Hepatocyte (in vitro differentiated cells): ENCODE data around the gene PSMD5.

Experiments used
- EZH2 ChIP-seq: fragments of 200-600 bp; sonication (generic); IDR thresholded peaks from 2 replicates; pipeline ENCODE4 v1.6.1; 2016; ENCODE audit warnings: antibody characterized with exemption, mild to moderate bottlenecking, borderline replicate concordance
- EZH2phosphoT487 ChIP-seq: fragments of 200-600 bp; sonication (generic); IDR thresholded peaks from one replicate; pipeline ENCODE4 v1.6.1; 2018; ENCODE audit warnings: antibody characterized with exemption, mild to moderate bottlenecking, low read depth, moderate library complexity; ENCODE audit not compliant: unreplicated experiment, severe bottlenecking
- TF ChIP-seq, protein P1 (sequence below): fragments of 200-600 bp; sonication (generic); IDR thresholded peaks from 2 replicates; pipeline ENCODE4 v1.5.1; 2016; ENCODE audit warnings: antibody characterized with exemption, mild to moderate bottlenecking; ENCODE audit not compliant: poor library complexity

DNA sequence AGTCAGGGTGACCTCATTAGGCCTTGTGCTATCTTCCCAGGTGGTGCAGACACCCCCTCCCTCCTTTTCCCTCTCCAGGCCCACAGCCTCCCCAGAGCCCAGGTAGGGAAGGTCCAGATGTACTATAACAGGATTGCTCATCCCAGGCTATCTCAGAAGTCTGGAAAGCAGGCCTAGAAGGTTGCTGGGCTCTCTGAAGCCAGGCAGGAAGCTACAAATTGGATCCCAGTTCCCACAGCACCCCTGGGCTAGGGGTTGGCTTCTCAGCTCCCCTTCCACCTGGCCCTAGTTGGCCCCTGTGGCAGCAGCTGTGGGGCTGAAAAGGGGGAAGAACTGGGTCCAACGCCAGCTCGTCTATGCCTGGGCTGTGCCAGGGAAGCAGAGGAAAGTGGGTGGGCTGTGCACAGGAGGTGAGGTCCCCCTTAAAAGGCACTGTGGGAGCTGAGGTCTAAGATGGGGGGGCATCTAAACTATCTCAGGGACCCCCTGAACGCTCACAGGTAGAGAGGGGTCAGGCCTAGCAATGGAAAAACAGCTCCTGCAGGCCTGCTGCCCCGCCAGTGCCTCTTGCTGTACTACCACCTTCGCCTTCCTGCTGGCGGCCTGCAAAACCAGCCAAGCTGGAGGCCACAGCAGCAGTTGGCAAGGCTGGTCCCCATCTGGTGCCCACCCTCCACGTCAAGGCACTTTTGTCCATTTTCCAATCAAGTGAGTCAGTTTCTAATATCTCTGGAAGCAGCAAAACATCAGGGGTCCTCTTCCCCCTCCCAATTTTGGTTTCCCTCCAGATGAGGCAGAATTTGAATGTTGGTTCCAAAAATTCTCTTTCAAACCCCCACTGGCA lies 13.3 kb upstream of the PSMD5 start:
- TF ChIP-seq EZH2 (no peak), EZH2phosphoT487 (no peak)
- TF ChIP-seq, protein P1, sequence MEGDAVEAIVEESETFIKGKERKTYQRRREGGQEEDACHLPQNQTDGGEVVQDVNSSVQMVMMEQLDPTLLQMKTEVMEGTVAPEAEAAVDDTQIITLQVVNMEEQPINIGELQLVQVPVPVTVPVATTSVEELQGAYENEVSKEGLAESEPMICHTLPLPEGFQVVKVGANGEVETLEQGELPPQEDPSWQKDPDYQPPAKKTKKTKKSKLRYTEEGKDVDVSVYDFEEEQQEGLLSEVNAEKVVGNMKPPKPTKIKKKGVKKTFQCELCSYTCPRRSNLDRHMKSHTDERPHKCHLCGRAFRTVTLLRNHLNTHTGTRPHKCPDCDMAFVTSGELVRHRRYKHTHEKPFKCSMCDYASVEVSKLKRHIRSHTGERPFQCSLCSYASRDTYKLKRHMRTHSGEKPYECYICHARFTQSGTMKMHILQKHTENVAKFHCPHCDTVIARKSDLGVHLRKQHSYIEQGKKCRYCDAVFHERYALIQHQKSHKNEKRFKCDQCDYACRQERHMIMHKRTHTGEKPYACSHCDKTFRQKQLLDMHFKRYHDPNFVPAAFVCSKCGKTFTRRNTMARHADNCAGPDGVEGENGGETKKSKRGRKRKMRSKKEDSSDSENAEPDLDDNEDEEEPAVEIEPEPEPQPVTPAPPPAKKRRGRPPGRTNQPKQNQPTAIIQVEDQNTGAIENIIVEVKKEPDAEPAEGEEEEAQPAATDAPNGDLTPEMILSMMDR: no peak
